Measurements from ENCODE around the gene CNN1. TPM values are rescaled to one million over a fixed set of nuclear protein-coding genes. Genes with fewer than 3 reads are reported as not detected.

CNN1 gene
- total and polyA plus RNA-seq, 2 of the 13 experiments (the other 11 are each of a cell fraction or from before 2014, with no cell fraction given) = 0.70 to 1.1 TPM

DNA sequence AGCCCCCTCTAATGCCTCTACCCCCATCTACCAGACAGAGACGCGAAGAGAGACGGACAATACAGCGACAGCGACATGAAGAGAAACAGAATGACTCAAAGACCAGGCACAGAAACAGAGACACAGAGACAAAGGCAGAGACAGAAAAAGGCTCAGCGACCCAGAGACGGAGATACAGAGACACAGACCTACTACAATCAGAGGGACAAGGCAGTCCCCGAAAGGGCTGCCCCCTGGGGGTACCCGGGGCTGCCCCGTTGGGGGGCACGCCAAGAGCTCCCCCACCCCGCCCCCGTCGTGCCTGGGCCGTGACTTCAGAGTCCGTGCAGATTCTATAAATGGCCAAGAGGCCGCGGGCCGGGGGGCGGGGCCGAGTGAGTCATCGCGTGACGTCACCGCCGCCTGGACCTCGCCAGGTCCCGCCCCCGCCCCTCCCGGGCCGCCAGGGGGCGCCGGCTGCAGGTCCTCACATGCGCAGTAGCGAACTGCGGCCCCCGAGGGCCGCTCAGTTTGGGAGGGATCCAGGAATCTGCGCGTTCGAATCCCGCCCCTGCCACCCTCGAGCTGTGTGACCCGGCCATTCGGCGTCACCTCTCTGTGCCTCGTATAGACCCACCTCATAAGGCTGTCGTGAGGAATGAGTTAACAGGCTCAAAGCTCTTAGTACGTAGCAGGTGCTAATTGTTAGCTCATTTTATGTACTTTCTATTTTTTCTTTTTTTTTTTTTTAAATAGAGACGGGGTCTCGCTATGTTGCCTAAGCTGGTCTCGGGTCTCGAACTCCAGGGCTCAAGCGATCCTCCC lies 2.7 kb upstream of the CNN1 start (continued):
- TF ChIP-seq YEATS4 (CRISPR knock-in tag; IDR thresholded peaks at IDR 0.05; ENCODE audit: borderline replicate concordance) (peak; percentile 49; the same call in 1 of the 2 replicates), AGO2 (optimal IDR thresholded peaks at IDR 0.05; ENCODE audit: low read depth, low read length) (no peak), RBFOX2 (IDR thresholded peaks at IDR 0.05; ENCODE audit: low read depth, low read length) (peak; percentile 51; the same call in 1 of the 2 replicates), GTF3A (CRISPR knock-in tag; conservative IDR thresholded peaks at IDR 0.05) (no peak), ADNP (CRISPR knock-in tag; IDR thresholded peaks at IDR 0.05) (peak; percentile 93), ARNT (IDR thresholded peaks at IDR 0.05) (no peak), AHR (CRISPR knock-in tag; IDR thresholded peaks at IDR 0.05) (0 out of 2 replicates have a peak, but pooled peaks have one; percentile 12), HOXA3 (CRISPR knock-in tag; IDR thresholded peaks at IDR 0.05) (peak; percentile 87), ZNF232 (CRISPR knock-in tag; IDR thresholded peaks at IDR 0.05; ENCODE audit: borderline replicate concordance) (0 out of 2 replicates have a peak, but pooled peaks have one; percentile 55), ZNF776 (CRISPR knock-in tag; IDR thresholded peaks at IDR 0.05) (no peak), ZNF563 (CRISPR knock-in tag; IDR thresholded peaks at IDR 0.05) (0 out of 2 replicates have a peak, but pooled peaks have one; percentile 29), PHF8 (CRISPR knock-in tag; IDR thresholded peaks at IDR 0.05) (0 out of 2 replicates have a peak, but pooled peaks have one; percentile 12), ZNF713 (CRISPR knock-in tag; IDR thresholded peaks at IDR 0.05) (no peak), ZSCAN9 (CRISPR knock-in tag; IDR thresholded peaks at IDR 0.05; ENCODE audit: borderline replicate concordance) (no peak), HDAC2 (CRISPR knock-in tag; IDR thresholded peaks at IDR 0.05) (peak; percentile 22; the same call in 1 of the 2 replicates), ZNF501 (CRISPR knock-in tag; IDR thresholded peaks at IDR 0.05) (peak; percentile 67; the same call in 1 of the 2 replicates), ZNF841 (CRISPR knock-in tag; IDR thresholded peaks at IDR 0.05; ENCODE audit: borderline replicate concordance) (no peak), RCOR2 (CRISPR knock-in tag; IDR thresholded peaks at IDR 0.05) (peak; percentile 56; the same call in 1 of the 2 replicates), MXD4 (CRISPR knock-in tag; IDR thresholded peaks at IDR 0.05) (peak; percentile 44; the same call in 1 of the 2 replicates), NFKBIZ (CRISPR knock-in tag; IDR thresholded peaks at IDR 0.05) (peak; percentile 65; the same call in 1 of the 2 replicates)
- TF ChIP-seq, protein P1, sequence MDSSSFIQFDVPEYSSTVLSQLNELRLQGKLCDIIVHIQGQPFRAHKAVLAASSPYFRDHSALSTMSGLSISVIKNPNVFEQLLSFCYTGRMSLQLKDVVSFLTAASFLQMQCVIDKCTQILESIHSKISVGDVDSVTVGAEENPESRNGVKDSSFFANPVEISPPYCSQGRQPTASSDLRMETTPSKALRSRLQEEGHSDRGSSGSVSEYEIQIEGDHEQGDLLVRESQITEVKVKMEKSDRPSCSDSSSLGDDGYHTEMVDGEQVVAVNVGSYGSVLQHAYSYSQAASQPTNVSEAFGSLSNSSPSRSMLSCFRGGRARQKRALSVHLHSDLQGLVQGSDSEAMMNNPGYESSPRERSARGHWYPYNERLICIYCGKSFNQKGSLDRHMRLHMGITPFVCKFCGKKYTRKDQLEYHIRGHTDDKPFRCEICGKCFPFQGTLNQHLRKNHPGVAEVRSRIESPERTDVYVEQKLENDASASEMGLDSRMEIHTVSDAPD (CRISPR knock-in tag; IDR thresholded peaks at IDR 0.05) = no peak
- TF ChIP-seq, protein P2, sequence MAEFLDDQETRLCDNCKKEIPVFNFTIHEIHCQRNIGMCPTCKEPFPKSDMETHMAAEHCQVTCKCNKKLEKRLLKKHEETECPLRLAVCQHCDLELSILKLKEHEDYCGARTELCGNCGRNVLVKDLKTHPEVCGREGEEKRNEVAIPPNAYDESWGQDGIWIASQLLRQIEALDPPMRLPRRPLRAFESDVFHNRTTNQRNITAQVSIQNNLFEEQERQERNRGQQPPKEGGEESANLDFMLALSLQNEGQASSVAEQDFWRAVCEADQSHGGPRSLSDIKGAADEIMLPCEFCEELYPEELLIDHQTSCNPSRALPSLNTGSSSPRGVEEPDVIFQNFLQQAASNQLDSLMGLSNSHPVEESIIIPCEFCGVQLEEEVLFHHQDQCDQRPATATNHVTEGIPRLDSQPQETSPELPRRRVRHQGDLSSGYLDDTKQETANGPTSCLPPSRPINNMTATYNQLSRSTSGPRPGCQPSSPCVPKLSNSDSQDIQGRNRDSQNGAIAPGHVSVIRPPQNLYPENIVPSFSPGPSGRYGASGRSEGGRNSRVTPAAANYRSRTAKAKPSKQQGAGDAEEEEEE (CRISPR knock-in tag; IDR thresholded peaks at IDR 0.05; ENCODE audit: borderline replicate concordance) = no peak
- TF ChIP-seq, protein P3, sequence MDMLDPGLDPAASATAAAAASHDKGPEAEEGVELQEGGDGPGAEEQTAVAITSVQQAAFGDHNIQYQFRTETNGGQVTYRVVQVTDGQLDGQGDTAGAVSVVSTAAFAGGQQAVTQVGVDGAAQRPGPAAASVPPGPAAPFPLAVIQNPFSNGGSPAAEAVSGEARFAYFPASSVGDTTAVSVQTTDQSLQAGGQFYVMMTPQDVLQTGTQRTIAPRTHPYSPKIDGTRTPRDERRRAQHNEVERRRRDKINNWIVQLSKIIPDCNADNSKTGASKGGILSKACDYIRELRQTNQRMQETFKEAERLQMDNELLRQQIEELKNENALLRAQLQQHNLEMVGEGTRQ (IDR thresholded peaks at IDR 0.05; ENCODE audit: low read depth, low read length) = no peak
- TF ChIP-seq, protein P3 (CRISPR knock-in tag; IDR thresholded peaks at IDR 0.05; ENCODE audit: borderline replicate concordance) = peak; percentile 37; the same call in 1 of the 2 replicates
- TF ChIP-seq, protein P4, sequence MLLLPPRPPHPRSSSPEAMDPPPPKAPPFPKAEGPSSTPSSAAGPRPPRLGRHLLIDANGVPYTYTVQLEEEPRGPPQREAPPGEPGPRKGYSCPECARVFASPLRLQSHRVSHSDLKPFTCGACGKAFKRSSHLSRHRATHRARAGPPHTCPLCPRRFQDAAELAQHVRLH (CRISPR knock-in tag; IDR thresholded peaks at IDR 0.05; ENCODE audit: borderline replicate concordance, low read depth) = peak; percentile 31; the same call in 1 of the 2 replicates

Measured in HepG2 (cell line).